ENCODE data around the gene GNB2. TPM values are rescaled to one million over a fixed set of nuclear protein-coding genes. Genes with fewer than 3 reads are reported as not detected.

The GNB2 gene
- total RNA-seq, 2 donors from 2014 or later, result 292 to 312 TPM

GRCh38 chr7:100670074-100670473, 3.5 kb upstream of the GNB2 start:
- no peak for TF ChIP-seq CTCF (IDR thresholded peaks at IDR 0.05)
- no peak for DNase-seq
- no peaks in the 10 kb centered on the region for H3K27me3 ChIP-seq
- intact Hi-C loops (cut with DNase I), result loop anchor here (10.0 kb wide), 1 partner anchor 65 kb away; the partner anchor contains the start of gene PCOLCE
- no peaks in the 10 kb centered on the region for H3K36me3 ChIP-seq
- no peaks in the 10 kb centered on the region for H3K9me3 ChIP-seq
- no peak overlapping the region for H3K27ac ChIP-seq
- no peak overlapping the region for H3K9ac ChIP-seq (ENCODE audit: low read depth in 2 of 2, low read length in 2 of 2)
- H3K4me3 ChIP-seq, result no peak overlapping the region
- no peaks in the 10 kb centered on the region for H3K4me1 ChIP-seq

GRCh38 chr7:100671353-100672327, 1.9 kb upstream of the GNB2 start:
- Histone ChIP-seq H3K9me3 (no peaks in the 10 kb centered on the region), H3K27me3 (no peaks in the 10 kb centered on the region), H3K4me3 (no peak overlapping the region), H3K36me3 (no peaks in the 10 kb centered on the region), H3K4me1 (no peaks in the 10 kb centered on the region), H3K9ac (ENCODE audit: low read depth in 2 of 2, low read length in 2 of 2) (no peak overlapping the region), H3K27ac (no peak overlapping the region)
- DNase-seq, result no peak
- intact Hi-C loops (cut with DNase I), result loop anchor here (10.0 kb wide), 1 partner anchor 67 kb away; the partner anchor contains the start of gene PCOLCE
- no peak for TF ChIP-seq CTCF (IDR thresholded peaks at IDR 0.05)

- DNase-seq, result peak; percentile 61
- H3K27ac ChIP-seq, result peak overlapping the region; percentile 96
- peak overlapping the region; percentile 72 to 93 for H3K9ac ChIP-seq (ENCODE audit: low read depth in 2 of 2, low read length in 2 of 2)
- intact Hi-C loops (cut with DNase I), result loop anchor here (10.0 kb wide), 1 partner anchor 69 kb away; the partner anchor contains the start of gene PCOLCE
- H3K4me3 ChIP-seq, result peak overlapping the region; percentile 80
- peaks cover 18% of the 10 kb centered on the region for H3K36me3 ChIP-seq
- no peaks in the 10 kb centered on the region for H3K9me3 ChIP-seq
- H3K4me1 ChIP-seq, result no peaks in the 10 kb centered on the region
- H3K27me3 ChIP-seq, result no peaks in the 10 kb centered on the region
- no peak for TF ChIP-seq CTCF (IDR thresholded peaks at IDR 0.05)
These were observed 436 bp downstream of the GNB2 start for GRCh38 chr7:100673942-100674410.

GRCh38 chr7:100674411-100675104, 1.0 kb downstream of the GNB2 start:
- H3K4me3 ChIP-seq, result peak overlapping the region; percentile 80
- no peak for TF ChIP-seq CTCF (IDR thresholded peaks at IDR 0.05)
- no peaks in the 10 kb centered on the region for H3K4me1 ChIP-seq
- intact Hi-C loops (cut with DNase I), result loop anchor here (10.0 kb wide), 1 partner anchor 70 kb away; the partner anchor contains the start of gene PCOLCE
- H3K9me3 ChIP-seq, result no peaks in the 10 kb centered on the region
- DNase-seq, result peak; percentile 57
- H3K36me3 ChIP-seq, result peaks cover 23% of the 10 kb centered on the region
- H3K27me3 ChIP-seq, result no peaks in the 10 kb centered on the region
- H3K27ac ChIP-seq, result peak overlapping the region; percentile 96
- H3K9ac ChIP-seq (ENCODE audit: low read depth in 2 of 2, low read length in 2 of 2), result peak overlapping the region; percentile 72 to 93

- peak overlapping the region; percentile 72 to 93 for H3K9ac ChIP-seq (ENCODE audit: low read depth in 2 of 2, low read length in 2 of 2)
- DNase-seq, result no peak
- H3K4me3 ChIP-seq, result peak overlapping the region; percentile 80
- peak overlapping the region; percentile 96 for H3K27ac ChIP-seq
- no peaks in the 10 kb centered on the region for H3K4me1 ChIP-seq
- no peak for TF ChIP-seq CTCF (IDR thresholded peaks at IDR 0.05)
- intact Hi-C loops (cut with DNase I), result loop anchor here (10.0 kb wide), 1 partner anchor 70 kb away; the partner anchor contains the start of gene PCOLCE
- peaks cover 24% of the 10 kb centered on the region for H3K36me3 ChIP-seq
- H3K27me3 ChIP-seq, result no peaks in the 10 kb centered on the region
- H3K9me3 ChIP-seq, result no peaks in the 10 kb centered on the region
These were observed 1.5 kb downstream of the GNB2 start for GRCh38 chr7:100675105-100675451.
